ENCODE data around the gene CASS4. TPM values are rescaled to one million over a fixed set of nuclear protein-coding genes. Genes with fewer than 3 reads are reported as not detected.

CASS4 gene
- total RNA-seq, 2 experiments from 2014 or later = 0.15 TPM; not detected in 1

DNA sequence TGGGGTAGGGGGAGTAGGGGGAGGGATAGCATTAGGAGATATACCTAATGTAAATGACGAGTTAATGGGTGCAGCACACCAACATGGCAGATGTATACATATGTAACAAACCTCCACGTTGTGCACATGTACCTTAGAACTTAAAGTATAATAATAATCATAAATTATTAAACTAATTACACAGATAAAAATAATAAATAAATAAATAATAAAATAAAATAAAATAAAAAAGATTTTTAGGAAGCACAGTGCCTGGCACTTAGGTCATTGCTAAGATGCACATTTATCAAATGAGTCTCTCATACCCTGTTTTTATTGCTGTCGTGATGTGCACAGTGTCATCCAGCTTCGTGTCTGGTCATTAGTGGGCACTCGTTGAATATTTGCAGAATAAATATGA, 37.4 kb downstream of the CASS4 start:
- no peaks in the 10 kb centered on the region for H4K20me1 ChIP-seq (ENCODE audit: insufficient read depth, low read length)
- ChIA-PET POLR2A (no interaction called here), CTCF (ENCODE audit: unreplicated experiment) (no interaction called here)
- DNase-seq (ENCODE audit: low spot score) = no peak
- BruUV-seq (replicated peaks) = no TSS peak
- H3K4me3 ChIP-seq (ENCODE audit: low read depth, low read length, poor library complexity, severe bottlenecking) = no peak overlapping the region
- H3K4me1 ChIP-seq (ENCODE audit: insufficient read depth, low read length, poor library complexity, severe bottlenecking) = peaks cover 10% of the 10 kb centered on the region
- TF ChIP-seq, protein P1, sequence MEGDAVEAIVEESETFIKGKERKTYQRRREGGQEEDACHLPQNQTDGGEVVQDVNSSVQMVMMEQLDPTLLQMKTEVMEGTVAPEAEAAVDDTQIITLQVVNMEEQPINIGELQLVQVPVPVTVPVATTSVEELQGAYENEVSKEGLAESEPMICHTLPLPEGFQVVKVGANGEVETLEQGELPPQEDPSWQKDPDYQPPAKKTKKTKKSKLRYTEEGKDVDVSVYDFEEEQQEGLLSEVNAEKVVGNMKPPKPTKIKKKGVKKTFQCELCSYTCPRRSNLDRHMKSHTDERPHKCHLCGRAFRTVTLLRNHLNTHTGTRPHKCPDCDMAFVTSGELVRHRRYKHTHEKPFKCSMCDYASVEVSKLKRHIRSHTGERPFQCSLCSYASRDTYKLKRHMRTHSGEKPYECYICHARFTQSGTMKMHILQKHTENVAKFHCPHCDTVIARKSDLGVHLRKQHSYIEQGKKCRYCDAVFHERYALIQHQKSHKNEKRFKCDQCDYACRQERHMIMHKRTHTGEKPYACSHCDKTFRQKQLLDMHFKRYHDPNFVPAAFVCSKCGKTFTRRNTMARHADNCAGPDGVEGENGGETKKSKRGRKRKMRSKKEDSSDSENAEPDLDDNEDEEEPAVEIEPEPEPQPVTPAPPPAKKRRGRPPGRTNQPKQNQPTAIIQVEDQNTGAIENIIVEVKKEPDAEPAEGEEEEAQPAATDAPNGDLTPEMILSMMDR (conservative IDR thresholded peaks at IDR 0.05; ENCODE audit: low read length) = no peak
- TF ChIP-seq EZH2phosphoT487 (IDR thresholded peaks at IDR 0.05; ENCODE audit: borderline replicate concordance, low read depth, low read length) = no peak
- H2AFZ ChIP-seq (ENCODE audit: low read length) = no peak overlapping the region
- H3K79me2 ChIP-seq (ENCODE audit: insufficient read depth, low read depth, low read length) = no peaks in the 10 kb centered on the region
- H3K9me3 ChIP-seq (ENCODE audit: low read length) = no peaks in the 10 kb centered on the region
- intact Hi-C loops (cut with micrococcal nuclease; ENCODE audit: unreplicated experiment) = no loop called here
- H3K9me2 ChIP-seq (ENCODE audit: insufficient read depth, low read length) = no peaks in the 10 kb centered on the region
- no peak overlapping the region for H3K4me2 ChIP-seq (ENCODE audit: low read length)
- no peaks in the 10 kb centered on the region for H3K36me3 ChIP-seq (ENCODE audit: insufficient read depth, low read length)
- no peak overlapping the region for H3K27ac ChIP-seq (ENCODE audit: low read depth, low read length, poor library complexity, severe bottlenecking)

DNA sequence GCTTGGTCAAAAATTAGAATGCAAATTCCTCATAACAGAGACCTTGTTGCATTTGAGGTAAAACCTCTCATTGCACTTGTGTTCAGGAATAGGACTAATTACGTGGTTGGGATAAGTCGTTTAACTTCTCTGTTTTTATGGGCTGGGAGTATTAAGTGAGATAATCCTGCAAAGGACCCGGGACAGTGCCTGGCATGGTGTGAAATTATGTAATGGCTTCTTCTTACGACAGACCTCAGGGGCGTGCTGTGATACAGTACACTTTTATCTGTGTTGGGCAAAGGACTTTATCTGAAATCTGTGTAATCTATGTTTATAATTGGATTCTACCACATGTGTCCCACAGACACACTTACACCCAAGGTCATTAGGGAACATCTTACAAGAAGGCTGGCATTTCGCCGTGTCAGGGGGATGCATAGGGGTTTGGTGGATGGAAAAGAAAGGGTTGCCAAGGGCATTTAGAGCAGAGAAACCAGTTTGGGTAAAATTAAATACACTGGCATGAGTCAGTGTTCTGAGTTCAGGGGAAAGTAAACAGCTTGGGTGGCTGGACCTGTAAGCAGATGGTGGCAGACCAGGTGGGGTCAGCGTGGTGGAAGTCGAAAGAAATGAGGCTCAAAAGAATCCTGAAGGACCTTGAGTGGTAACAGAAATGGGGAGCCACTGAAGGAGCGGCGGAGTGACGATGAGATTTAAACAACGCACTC, 39.2 kb downstream of the CASS4 start:
- ChIA-PET POLR2A (no interaction called here), CTCF (ENCODE audit: unreplicated experiment) (no interaction called here)
- no peaks in the 10 kb centered on the region for H3K9me2 ChIP-seq (ENCODE audit: insufficient read depth, low read length)
- H3K79me2 ChIP-seq (ENCODE audit: insufficient read depth, low read depth, low read length) = no peaks in the 10 kb centered on the region
- H3K4me1 ChIP-seq (ENCODE audit: insufficient read depth, low read length, poor library complexity, severe bottlenecking) = peaks cover 10% of the 10 kb centered on the region
- no peak overlapping the region for H3K27ac ChIP-seq (ENCODE audit: low read depth, low read length, poor library complexity, severe bottlenecking)
- no peaks in the 10 kb centered on the region for H3K9me3 ChIP-seq (ENCODE audit: low read length)
- H3K4me2 ChIP-seq (ENCODE audit: low read length) = no peak overlapping the region
- no peak overlapping the region for H2AFZ ChIP-seq (ENCODE audit: low read length)
- no peak for DNase-seq (ENCODE audit: low spot score)
- TF ChIP-seq EZH2phosphoT487 (IDR thresholded peaks at IDR 0.05; ENCODE audit: borderline replicate concordance, low read depth, low read length) = no peak
- TF ChIP-seq, protein P1 (conservative IDR thresholded peaks at IDR 0.05; ENCODE audit: low read length) = no peak
- H3K4me3 ChIP-seq (ENCODE audit: low read depth, low read length, poor library complexity, severe bottlenecking) = no peak overlapping the region
- no peaks in the 10 kb centered on the region for H4K20me1 ChIP-seq (ENCODE audit: insufficient read depth, low read length)
- intact Hi-C loops (cut with micrococcal nuclease; ENCODE audit: unreplicated experiment) = no loop called here
- H3K36me3 ChIP-seq (ENCODE audit: insufficient read depth, low read length) = no peaks in the 10 kb centered on the region
- BruUV-seq (replicated peaks) = no TSS peak

DNA sequence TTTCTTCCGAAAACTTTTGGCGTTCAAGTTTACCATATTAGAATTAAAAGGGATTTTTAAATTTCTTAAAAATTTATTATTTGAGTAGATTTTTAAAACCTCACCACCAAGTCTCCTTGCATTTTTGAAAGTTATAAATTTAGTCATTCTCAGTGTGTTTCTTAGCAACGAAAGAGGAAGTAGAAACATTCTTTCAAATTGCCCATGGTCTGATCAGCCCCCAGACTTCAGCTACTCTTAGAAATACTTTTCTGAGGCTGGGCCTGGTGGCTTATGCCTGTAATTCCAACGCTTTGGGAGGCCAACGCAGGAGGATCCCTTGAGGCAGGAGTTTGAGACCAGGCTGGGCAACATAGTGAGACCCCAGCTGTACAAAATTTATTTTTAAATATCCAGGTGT, 41.3 kb downstream of the CASS4 start:
- H3K4me3 ChIP-seq (ENCODE audit: low read depth, low read length, poor library complexity, severe bottlenecking) = no peak overlapping the region
- H3K9me3 ChIP-seq (ENCODE audit: low read length) = no peaks in the 10 kb centered on the region
- H4K20me1 ChIP-seq (ENCODE audit: insufficient read depth, low read length) = no peaks in the 10 kb centered on the region
- H3K9me2 ChIP-seq (ENCODE audit: insufficient read depth, low read length) = no peaks in the 10 kb centered on the region
- H3K27ac ChIP-seq (ENCODE audit: low read depth, low read length, poor library complexity, severe bottlenecking) = no peak overlapping the region
- no peaks in the 10 kb centered on the region for H3K79me2 ChIP-seq (ENCODE audit: insufficient read depth, low read depth, low read length)
- H2AFZ ChIP-seq (ENCODE audit: low read length) = peak overlapping the region; percentile 23; the same call in 1 of the 2 replicates
- H3K4me2 ChIP-seq (ENCODE audit: low read length) = peak overlapping the region; percentile 46
- ChIA-PET CTCF (ENCODE audit: unreplicated experiment) (no interaction called here), POLR2A (no interaction called here)
- no peaks in the 10 kb centered on the region for H3K36me3 ChIP-seq (ENCODE audit: insufficient read depth, low read length)
- BruUV-seq (replicated peaks) = no TSS peak
- peak; percentile 23 for DNase-seq (ENCODE audit: low spot score)
- intact Hi-C loops (cut with micrococcal nuclease; ENCODE audit: unreplicated experiment) = no loop called here
- H3K4me1 ChIP-seq (ENCODE audit: insufficient read depth, low read length, poor library complexity, severe bottlenecking) = peaks cover 10% of the 10 kb centered on the region
- TF ChIP-seq EZH2phosphoT487 (IDR thresholded peaks at IDR 0.05; ENCODE audit: borderline replicate concordance, low read depth, low read length) = no peak
- TF ChIP-seq, protein P1 (conservative IDR thresholded peaks at IDR 0.05; ENCODE audit: low read length) = no peak
